H1 (cell line): ENCODE results near the gene SPAG16.

Source experiments
- EZH2 ChIP-seq: fragments of 200-600 bp; sonication (generic); IDR thresholded peaks from 2 replicates; pipeline ENCODE4 v1.7.1; 2012; ENCODE audit warnings: low read depth, mild to moderate bottlenecking, moderate library complexity, low read length, inconsistent platforms; ENCODE audit not compliant: severe bottlenecking
- POLR2A ChIP-seq, 2 experiments: IDR thresholded peaks; 1 replicate in 1 of 2; 2 replicates in 1 of 2; pipeline ENCODE4 v1.6.1; 2011; ENCODE audit warnings: low read depth in 2 of 2, low read length in 2 of 2, mild to moderate bottlenecking in 2 of 2; ENCODE audit errors: control extremely low read depth in 1 of 2
- TF ChIP-seq, protein P1 (sequence below), 3 experiments: IDR thresholded peaks; 1 replicate in 2 of 3; 2 replicates in 1 of 3; pipeline versions ENCODE4 v1.5.1 to v1.6.1; 2011; ENCODE audit warnings: low read length in 3 of 3, mild to moderate bottlenecking in 3 of 3, inconsistent platforms in 2 of 3, low read depth in 1 of 3, moderate library complexity in 1 of 3; ENCODE audit not compliant: insufficient read depth in 1 of 3; ENCODE audit errors: control extremely low read depth in 1 of 3
- TF ChIP-seq, protein P2 (sequence below): IDR thresholded peaks from 2 replicates; pipeline ENCODE4 v1.6.1; 2012; ENCODE audit warnings: low read length, inconsistent platforms

DNA sequence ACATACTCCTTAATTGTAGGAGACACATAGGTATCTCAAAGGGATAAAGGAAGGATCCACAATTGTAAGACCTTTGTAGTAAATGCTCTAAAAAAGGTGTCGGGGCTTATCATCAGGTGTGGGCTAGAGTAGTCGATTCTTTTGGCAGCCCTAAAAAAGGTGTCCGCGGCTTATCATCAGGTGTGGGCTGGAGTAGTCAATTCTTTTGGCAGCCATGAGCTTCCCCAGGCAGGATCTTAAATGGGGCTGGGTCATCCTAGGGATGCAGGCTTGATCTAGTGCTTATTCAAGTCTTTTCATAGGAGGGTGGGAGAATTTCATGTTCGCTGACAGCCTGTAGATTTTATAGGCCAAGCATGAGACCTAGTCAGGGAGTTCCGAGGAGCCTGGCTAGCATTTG, 720.2 kb downstream of the SPAG16 start:
- TF ChIP-seq, protein P1, sequence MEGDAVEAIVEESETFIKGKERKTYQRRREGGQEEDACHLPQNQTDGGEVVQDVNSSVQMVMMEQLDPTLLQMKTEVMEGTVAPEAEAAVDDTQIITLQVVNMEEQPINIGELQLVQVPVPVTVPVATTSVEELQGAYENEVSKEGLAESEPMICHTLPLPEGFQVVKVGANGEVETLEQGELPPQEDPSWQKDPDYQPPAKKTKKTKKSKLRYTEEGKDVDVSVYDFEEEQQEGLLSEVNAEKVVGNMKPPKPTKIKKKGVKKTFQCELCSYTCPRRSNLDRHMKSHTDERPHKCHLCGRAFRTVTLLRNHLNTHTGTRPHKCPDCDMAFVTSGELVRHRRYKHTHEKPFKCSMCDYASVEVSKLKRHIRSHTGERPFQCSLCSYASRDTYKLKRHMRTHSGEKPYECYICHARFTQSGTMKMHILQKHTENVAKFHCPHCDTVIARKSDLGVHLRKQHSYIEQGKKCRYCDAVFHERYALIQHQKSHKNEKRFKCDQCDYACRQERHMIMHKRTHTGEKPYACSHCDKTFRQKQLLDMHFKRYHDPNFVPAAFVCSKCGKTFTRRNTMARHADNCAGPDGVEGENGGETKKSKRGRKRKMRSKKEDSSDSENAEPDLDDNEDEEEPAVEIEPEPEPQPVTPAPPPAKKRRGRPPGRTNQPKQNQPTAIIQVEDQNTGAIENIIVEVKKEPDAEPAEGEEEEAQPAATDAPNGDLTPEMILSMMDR (IDR thresholded peaks at IDR 0.05; ENCODE audit: control extremely low read depth in 1 of 3, insufficient read depth in 1 of 3, low read depth in 1 of 3, low read length in 3 of 3), result no peak
- TF ChIP-seq EZH2, result no peak
- TF ChIP-seq, protein P2, sequence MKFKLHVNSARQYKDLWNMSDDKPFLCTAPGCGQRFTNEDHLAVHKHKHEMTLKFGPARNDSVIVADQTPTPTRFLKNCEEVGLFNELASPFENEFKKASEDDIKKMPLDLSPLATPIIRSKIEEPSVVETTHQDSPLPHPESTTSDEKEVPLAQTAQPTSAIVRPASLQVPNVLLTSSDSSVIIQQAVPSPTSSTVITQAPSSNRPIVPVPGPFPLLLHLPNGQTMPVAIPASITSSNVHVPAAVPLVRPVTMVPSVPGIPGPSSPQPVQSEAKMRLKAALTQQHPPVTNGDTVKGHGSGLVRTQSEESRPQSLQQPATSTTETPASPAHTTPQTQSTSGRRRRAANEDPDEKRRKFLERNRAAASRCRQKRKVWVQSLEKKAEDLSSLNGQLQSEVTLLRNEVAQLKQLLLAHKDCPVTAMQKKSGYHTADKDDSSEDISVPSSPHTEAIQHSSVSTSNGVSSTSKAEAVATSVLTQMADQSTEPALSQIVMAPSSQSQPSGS, result no peak
- no peak for TF ChIP-seq POLR2A (IDR thresholded peaks at IDR 0.05; ENCODE audit: control extremely low read depth in 1 of 2, low read depth in 2 of 2, low read length in 2 of 2)
